HPDE6-E6E7 (cell line): ENCODE results near the gene NUDCD3.
"Not testable (repeated sequence)": the region's sequence is repeated elsewhere in the genome, so short reads cannot be mapped to it uniquely, and the experiment has no call there.

Experiments used
- DNase-seq: peaks from one replicate; pipeline ENCODE4 v3.0.0; 2011; ENCODE audit warnings: missing footprints; ENCODE audit errors: extremely low spot score

The NUDCD3 gene

DNA sequence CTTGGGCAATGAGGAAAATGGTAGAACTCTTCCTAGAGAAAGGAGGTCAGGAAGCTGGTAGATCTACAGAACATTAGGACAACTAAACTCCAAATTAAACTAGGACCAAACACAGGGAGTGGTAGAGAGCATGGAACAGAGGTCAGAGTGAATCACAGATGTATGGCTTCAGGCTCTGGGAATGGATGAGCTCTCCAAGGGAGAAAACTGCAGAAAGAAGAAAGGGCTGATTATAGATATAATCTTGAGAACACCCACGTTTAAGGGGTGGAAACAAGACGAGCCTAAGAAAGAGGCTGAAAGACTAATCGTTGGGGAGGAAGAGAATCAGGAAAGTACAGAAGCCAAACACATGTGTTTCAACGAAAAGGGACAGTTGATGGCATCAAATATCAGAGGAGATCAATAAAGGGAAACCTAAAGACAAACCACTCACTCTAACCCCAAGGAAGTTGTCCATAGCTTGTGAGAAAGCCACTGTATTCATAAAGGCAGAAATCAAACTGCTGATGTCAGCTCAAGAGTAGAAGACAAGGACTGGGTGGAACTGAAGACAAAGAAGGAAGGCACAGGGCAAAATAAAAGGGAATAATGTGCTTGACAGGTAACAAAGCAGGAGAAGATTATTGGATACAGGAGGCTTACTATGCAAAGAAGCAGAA, 41.4 kb downstream of the NUDCD3 start:
- DNase-seq = no peak

DNA sequence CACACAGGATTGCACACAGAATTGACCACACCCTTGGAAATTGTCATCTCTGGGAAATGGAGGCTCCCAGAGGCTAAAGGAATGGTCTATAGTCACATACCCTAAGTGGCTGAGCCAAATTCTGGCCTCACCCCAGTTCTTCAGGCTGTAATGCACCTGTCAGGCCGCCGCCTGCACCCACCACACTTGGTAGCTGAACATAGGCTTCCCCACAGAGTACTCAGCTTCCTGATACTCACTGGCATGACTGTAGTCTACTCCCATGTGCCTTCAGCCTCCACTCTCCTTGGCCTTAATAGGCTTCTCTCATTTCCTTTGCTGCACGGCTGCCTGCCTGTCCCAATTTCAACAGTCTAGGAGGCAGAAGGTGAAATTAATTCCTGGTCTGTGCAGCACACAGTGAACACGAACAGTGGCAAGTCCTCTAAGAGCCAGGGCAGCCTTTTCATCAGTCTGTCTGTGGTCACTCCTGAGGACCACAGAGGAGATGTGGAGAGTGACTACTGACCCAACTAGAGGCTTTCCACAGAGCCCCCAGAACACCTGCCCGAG, 42.5 kb downstream of the NUDCD3 start:
- no peak for DNase-seq

DNA sequence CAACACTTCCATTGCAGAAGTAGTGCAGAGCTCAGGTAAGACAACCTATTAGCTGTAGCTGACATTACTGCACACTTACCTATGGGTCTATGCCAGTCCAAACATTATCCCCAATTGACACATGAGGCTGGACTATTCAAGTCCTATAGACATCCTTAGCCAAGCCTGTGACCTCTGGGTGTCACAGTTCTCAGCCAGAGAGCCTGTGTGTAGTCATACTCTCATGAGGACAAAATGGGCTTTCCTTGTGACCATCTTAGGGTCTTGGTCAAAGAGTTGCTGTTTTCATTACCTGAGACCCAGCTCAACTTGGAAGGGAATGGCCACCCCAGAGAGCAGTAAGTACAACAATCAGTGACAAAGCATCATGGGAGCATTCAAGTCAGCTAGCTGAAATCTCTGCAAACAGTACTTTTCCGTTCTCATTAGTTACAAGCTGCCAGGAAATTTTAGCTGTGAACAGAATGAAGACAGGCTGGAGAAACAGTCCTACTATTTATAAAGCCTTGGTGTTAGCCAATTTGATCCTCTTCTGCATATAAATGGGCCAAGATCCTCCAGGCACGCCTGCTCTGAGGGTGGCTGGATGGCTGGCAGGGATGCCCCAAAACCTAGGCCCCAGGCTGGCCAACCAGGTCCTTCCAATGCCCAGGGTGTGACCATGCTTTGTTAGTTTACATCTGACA, 44.3 kb downstream of the NUDCD3 start:
- no peak for DNase-seq

DNA sequence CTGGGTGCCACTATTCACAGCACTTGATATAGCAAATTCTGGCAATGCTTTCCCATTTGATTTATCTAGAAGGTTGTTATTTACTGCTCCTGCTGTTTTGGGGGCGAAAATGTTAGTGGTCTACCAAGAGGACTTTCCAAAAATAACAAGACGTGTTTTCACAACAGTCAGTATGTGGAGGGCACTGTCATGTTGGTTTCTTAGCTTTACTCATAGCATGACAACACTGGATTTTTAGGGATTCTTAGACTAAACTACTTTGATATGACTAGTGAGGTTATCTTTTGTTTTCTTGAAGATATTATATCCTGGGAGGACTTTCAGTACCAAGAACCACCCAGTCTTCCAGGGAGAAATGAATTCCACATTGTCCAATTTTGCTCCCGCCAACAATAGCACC, 49.4 kb downstream of the NUDCD3 start:
- DNase-seq = no peak

DNA sequence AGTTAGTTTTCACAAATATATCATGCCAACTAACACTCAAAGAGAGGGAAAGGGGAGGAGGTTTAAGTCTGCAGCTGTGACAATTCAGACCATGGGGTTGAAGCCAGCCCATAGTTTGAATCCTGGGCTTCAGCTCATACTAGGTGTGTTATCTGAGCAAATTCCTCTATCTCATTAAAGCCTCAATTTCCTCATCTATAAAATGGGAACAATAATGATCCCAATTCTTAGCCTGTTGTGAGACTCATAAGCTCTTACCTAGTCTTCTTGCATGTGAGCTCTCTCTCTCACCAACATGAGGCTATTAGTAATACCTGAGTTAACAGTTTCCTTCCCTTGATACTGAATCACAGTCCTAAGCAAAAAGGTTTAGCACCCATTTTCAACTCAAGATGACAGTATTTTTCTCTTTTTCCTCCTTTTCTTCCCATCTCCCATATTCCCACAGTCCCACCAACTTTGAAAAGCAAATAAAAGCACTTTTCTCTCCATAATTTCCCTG, 49.8 kb downstream of the NUDCD3 start:
- no peak for DNase-seq

DNA sequence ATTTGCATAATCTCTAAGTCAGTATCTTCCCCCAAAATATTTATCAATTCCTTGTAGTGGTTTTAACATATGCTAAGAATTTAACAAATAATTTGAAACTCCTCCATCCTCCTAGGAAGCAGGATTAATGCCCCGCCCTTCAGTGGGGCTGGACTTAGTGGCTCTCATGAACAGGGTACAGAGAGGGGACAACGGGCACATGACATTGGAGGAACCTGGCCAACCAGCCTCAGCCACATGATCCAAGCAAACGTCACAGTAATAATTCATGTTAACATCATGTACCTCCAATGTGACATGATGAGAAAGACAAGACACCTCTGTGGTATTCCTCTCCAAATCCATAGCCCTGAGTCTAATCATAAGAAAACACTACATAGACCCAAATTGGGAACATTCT, 50.5 kb downstream of the NUDCD3 start:
- DNase-seq = no peak

DNA sequence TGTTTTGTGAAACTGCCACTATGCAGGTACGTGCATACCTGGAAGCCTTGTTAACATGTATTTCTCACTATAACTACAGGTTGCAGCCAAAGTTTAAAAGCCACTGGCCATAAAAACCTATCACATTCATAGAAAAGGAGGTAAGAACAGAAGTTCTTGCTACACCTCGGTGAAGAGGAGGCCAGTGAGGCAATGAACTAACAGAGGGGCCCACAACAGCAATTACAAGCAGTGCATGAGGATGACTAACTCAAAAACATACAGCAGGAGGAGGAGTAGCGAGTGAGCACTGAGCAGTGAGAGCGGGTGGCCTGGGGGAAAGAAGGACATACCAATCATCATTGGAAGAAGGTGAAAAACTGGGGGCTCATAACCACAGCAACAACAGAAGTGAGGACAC, 51.6 kb downstream of the NUDCD3 start:
- no peak for DNase-seq

DNA sequence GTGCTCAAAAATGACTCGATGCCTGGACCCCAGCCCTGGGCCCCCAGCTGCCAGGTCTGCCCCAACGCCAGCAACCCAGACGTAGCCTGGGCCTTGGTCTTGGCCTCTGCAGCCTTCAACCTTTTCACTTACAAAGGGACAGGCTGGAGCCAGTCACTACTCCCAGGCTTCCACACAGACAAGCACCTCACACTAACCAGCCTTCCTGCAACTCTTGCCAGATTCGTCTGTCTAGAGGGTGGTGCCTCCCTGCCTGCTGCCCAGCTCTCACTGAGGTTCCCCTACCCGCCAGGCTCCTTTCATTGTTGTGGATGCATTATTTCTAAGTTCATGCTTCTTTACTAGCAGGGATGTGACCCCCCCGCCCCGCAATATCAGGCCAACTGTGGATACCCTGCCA, 56.3 kb downstream of the NUDCD3 start:
- no peak for DNase-seq

DNA sequence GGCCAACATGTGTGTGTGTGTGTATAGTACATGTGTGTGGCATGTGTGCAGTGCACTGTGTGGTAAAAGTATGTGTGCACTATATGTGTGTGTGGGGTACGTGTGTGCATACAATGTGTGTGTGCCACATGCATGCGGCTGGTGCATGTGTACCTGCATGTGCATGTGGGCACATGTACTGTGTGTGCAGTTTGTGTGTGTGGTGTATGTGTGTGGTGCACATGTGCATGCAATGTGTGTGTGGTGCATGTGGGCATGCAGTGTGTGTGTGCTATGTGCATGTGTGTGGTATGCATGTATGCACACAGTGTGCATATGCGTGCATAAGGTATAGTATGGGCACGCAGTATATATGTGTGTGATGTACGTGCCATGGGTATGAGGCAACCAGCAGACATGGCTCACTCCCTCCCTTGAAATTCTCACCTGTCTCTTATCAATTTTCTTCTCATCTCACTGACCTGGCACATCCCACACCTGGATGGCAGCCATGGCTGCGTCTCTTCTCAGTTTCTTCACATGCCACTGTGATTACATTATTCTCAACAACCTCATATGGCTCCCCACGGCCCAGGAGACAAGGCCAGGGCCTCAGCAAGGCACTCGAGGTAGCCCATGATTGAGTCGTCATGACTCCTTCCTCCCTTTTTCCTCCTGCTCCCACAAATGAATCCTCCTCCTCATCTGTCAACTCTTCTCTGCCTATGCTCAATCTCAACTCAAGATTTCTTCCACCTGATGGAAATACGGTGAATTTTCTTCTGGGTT, 57.0 kb downstream of the NUDCD3 start:
- no peak for DNase-seq

DNA sequence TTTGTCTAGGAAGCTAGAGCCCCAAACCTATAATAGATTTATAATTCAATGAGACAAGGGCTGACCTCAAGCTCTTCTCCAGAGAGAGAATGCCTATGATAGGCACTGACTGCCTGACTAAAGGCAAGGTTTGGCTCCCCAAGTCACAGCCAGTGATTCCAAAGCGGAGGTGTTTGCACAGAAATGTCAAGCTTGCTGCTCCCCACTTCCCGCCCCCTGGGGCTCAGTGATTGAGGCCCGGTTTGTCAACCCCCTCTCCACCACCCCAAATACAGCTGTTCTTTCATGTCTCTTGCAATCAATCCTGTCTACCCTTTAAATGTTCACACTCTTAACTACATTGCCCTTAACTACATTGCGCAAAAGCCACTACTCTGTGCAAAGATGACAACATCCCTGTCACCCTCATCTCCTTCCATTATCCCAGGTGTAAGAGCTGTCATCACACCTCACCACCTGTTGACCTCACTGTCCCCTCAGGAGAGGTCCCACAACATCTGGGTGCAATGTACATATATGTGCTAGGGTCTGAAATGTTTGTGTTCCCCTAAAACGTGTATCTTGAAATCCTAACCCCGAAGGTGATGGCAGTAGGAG, 58.0 kb downstream of the NUDCD3 start:
- no peak for DNase-seq

DNA sequence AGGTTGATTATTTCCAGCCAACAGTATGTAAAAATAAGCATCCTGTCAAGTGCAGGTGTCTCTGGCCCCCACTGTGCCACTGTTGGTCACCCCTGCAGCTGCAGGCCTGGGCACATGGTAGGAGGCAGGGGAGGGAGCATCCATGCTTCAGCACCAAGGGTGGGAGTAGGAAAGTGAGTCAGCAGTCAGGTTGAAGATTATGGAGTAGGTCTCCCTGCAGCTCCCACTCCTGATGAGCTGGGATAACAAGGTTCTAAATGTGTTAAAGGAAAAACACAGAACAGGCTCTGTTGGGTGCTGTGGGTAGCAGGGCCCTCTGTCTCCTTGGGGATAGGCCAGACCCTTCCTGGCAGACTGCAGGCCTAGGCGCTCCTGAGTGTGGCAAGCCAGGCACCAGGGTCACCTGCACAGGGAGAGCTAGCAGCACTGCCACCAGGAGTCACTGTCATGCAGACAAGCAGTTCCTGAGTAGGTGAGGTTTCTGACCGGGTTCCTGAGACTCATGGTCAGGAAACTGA, 59.3 kb downstream of the NUDCD3 start:
- DNase-seq = no peak

DNA sequence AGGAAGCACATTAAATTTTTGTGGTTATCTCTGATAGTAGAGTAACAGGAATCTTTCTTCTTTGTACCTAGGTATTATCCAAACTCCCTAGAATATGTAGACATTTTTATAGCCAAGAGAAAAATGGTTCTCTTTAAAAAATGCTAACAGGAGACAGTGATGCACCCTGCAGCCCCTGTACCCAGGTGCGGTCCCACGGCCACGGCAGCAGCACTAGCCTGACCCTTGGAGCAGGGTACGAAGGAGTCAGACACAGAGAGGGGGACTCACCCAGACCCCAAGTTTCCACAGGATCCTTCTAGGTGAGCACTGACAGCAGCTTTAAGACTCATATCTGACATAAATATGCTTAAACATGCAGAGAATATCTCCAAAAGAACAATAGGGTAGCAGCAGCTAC, 60.4 kb downstream of the NUDCD3 start:
- DNase-seq = no peak

DNA sequence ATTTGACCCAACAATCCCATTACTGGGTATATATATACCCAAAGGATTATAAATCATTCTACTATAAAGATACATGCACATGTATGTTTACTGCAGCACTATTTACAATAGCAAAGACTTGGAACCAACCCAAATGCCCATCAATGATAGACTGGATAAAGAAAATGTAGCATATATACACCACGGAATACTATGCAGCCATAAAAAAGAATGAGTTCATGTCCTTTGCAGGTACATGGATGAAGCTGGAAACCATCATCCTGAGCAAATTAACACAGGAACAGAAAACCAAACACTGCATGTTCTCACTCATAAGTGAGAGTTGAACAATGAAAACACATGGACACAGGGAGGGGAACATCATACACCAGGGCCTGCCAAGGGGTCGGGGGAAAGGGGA, 65.7 kb downstream of the NUDCD3 start:
- DNase-seq = not testable (repeated sequence)

DNA sequence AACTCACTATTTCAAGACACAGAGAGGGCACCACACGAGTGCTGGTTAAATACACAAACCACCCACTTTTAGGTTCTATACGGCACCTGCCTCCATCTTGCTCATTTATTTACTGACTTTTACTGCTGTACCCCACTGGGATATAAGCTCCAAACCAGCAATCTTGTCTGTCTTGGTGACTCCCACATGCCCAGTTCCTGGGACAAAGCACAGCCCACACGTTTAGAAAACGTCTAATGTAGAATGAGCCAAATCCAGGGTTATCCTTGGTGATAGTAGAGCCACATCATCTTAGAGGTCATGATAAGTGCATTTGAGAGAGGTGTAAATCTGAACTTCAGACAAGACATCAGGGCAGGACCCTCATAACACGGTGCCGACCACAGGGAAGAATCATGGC, 73.5 kb downstream of the NUDCD3 start:
- DNase-seq = no peak

DNA sequence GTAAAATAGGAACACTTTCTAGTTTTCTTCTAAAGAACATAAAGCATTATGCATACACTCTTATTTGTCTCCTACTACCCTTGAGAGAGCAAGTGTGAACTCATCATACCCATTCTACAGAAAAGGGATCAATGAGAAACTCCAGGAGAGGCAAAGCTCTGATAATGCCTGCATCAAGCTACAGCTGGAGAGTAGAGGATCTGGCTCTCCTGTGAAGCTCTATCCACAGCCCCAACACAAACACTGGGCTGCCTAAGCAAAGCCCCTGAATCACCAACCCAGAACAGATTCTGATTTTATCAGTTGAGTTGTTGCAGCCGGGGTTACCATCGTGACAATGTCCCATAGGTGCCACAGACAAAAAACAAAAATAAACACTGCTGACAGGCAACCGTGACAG, 74.9 kb downstream of the NUDCD3 start:
- no peak for DNase-seq

DNA sequence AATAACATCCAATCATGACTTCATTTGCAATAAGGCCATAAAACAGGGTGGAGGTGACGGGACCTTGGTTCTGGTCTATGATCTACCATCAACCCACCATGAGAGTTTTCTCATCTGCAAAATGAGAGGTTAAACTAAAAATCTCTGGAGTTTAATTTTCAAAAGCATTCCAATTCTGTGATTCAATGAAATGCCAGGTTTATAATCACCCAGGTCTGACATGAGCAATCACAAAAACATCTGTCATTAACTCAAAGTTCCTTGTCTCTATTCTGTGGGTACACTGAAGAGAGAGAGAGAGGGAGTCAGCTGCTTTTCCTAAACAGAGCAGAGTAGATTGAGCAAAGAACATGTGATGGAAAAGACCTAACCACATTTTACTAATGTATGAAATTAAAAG, 75.4 kb downstream of the NUDCD3 start:
- DNase-seq = peak; percentile 41

DNA sequence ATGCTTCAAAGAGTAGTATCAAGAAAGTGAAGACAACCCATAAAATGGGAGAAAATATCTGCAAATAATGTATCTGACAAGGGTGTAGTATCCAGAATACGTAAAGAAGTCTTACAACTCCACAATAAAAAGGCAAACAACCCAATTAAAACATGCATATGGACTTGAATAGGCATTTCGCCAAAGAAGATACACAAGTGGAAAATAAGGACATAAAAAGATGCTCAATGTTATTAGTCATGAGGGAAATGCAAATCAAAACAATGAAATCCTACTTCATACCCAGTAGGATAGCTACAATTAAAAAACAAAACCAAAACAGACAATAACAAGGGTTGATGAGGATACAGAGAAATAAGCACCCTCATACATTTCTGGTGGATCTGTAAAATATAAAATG, 79.2 kb downstream of the NUDCD3 start:
- DNase-seq = no peak

DNA sequence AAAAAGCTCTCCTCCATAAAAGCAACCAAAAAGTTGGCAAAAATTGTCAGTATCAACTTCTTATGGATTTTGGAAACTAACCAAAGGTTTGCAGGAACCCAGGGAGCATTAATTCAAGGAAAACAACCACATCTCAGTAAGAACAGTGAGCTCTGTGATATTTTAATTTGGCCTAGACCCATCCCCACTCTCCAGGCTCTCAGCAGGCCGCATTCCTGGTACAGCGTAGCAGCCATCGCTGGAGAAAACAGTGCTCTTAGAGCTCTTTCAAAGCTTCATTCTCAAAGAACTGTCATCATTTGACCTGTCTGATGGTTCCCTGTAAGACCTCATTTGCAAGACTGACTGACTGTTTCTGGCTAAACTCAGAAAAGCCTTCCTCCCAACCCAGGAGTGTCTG, 81.9 kb downstream of the NUDCD3 start:
- DNase-seq = no peak

DNA sequence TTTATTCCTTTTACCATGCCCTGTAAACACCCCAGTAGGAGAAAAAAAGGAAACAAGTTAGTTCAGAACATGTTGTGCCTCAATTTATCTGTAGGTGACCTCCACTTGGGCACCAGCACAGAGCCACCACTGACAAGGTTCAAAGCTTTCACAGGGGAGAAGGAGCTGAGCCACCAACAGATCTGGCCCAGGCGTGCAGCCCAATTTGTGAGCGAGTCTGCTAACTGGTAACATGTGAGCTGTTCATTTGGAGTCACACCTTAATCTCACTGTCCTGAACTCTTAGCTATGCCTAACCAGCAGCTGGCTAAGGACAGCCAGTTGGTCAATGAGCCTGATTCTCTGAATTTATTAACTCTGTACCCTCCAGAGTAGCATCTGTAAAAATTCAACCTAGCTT, 86.7 kb downstream of the NUDCD3 start:
- no peak for DNase-seq

DNA sequence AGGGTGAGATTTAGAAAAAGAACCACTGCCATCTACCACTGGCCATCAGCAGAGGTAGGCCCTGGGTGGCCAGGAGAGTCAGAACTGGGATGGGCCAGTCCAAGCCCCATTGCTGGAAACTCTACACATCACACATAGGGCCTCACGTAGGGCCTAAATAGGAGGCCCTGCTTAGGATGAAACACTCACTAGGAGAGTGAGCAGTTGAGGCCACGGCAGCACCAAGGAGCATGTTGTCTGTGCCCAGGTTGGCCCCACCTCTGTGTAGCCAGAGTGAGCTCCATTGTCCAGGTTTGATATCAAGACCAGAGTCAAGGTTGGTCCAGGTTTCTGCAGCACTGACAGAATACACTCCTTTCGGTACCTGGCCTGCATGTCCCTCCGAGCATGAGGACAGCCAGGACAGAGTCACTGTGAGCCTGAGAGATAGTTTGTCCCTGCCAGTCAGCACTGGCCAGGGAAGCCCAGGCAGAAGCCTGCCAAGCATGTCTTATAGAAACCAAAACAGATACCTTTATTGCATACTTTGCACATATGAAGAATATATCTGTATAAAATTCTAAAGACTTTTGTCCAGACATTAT, 87.2 kb downstream of the NUDCD3 start:
- no peak for DNase-seq

DNA sequence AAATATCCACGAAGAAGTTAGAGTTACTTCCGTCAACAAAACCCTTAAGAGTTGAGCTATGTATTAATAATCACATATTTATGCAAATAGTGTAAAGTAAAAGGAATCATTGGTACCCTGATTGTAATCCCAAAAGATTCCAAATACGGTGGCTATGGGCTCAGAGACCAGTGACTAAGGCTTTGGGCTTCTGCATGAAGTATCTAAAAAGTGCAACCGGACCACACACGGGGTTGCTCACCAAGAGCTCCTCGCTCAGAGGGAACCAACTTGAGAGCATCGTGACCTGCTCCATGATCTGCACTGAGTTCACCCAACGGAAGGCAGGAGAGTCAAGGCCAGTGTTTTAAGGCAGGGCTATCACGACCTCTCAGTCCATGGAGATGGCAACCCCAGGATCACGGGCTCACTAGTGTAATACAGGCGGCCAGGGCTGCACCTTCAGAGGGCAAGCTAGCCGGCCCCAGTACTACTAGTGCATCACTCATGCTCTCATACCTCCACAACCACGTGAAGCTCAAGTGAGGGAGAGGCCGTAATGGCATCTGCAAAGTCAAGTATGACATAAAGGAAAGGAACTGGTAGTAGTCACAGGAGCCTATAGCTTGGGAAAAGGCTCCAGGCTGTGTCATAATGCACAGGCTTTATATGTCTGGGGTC, 87.9 kb downstream of the NUDCD3 start:
- DNase-seq = no peak
